ENCODE results near the gene MYO5A.

The MYO5A gene

DNA sequence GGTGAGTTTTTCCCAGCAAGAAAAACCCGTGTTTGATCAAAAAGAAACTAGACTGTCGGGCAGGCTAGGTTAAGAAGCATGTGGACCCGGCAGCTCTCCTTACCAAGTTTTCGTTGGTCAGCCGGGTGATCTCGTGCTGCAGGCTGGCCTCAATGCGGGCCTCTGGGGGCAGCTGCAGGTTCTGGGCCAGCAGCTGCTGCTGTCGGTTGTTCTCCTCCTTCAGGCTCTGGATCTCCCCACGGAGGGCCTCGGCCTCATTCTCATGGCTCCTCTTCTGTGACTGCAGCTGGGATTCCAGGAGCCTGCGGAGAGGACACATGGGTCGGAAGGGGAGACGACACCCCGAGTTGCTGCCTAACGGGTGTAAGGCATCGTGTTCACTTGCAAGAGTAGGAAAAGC is 188.6 kb downstream of the MYO5A start:
- DNase-seq (ENCODE audit: low read depth): no peak

DNA sequence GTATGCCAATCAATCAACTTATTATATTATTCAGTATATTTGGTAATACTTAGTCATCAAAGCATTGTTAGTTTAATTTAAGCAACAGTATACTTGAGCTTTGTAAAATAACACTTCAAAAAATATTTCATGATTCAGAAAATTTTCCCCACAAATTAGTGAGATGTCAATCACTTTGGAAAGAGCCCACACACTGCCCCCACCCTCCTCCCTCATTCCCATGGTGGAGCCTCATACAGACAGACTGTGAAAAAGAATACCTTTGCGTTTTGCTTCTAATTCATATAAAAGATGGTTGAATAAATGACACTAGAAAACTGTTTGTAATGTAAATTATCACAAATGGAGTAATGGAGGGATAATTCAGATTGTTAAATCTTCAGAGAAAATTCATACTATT is 189.8 kb downstream of the MYO5A start:
- H3K4me3 ChIP-seq (ENCODE audit: control insufficient read depth, low read depth, low read length): no peak overlapping the region
- TF ChIP-seq, protein P1, sequence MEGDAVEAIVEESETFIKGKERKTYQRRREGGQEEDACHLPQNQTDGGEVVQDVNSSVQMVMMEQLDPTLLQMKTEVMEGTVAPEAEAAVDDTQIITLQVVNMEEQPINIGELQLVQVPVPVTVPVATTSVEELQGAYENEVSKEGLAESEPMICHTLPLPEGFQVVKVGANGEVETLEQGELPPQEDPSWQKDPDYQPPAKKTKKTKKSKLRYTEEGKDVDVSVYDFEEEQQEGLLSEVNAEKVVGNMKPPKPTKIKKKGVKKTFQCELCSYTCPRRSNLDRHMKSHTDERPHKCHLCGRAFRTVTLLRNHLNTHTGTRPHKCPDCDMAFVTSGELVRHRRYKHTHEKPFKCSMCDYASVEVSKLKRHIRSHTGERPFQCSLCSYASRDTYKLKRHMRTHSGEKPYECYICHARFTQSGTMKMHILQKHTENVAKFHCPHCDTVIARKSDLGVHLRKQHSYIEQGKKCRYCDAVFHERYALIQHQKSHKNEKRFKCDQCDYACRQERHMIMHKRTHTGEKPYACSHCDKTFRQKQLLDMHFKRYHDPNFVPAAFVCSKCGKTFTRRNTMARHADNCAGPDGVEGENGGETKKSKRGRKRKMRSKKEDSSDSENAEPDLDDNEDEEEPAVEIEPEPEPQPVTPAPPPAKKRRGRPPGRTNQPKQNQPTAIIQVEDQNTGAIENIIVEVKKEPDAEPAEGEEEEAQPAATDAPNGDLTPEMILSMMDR (IDR thresholded peaks at IDR 0.05; ENCODE audit: control insufficient read depth, insufficient read depth, low read depth, low read length, missing control alignments): no peak
- DNase-seq (ENCODE audit: low read depth): no peak

More for the DNA sequence above, 188.6 kb downstream of the MYO5A start:
- H3K4me3 ChIP-seq (ENCODE audit: control insufficient read depth, low read depth, low read length): no peak overlapping the region
- TF ChIP-seq, protein P1 (IDR thresholded peaks at IDR 0.05; ENCODE audit: control insufficient read depth, insufficient read depth, low read depth, low read length, missing control alignments): no peak

DNA sequence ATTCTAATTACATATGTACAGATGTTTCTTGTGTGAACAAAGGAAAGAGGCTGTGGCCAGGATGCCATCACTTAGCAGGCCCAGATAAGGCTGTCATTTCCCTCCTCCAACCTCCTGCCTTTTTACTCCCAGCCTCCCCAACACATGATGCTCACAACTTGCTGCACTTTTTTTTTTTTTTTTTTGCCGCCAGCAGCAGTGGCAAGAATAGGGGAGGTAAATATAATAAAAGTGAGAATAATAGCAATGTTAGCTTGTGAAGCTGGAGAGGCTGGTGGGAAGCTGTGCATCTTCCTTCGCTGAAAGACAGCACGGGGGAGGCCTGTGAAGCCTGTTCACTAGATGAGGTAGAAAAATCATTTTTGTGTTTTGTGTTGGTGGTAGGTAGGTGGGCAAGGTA is 190.6 kb downstream of the MYO5A start:
- DNase-seq (ENCODE audit: low read depth): no peak
- H3K4me3 ChIP-seq (ENCODE audit: control insufficient read depth, low read depth, low read length): no peak overlapping the region
- TF ChIP-seq, protein P1 (IDR thresholded peaks at IDR 0.05; ENCODE audit: control insufficient read depth, insufficient read depth, low read depth, low read length, missing control alignments): no peak

DNA sequence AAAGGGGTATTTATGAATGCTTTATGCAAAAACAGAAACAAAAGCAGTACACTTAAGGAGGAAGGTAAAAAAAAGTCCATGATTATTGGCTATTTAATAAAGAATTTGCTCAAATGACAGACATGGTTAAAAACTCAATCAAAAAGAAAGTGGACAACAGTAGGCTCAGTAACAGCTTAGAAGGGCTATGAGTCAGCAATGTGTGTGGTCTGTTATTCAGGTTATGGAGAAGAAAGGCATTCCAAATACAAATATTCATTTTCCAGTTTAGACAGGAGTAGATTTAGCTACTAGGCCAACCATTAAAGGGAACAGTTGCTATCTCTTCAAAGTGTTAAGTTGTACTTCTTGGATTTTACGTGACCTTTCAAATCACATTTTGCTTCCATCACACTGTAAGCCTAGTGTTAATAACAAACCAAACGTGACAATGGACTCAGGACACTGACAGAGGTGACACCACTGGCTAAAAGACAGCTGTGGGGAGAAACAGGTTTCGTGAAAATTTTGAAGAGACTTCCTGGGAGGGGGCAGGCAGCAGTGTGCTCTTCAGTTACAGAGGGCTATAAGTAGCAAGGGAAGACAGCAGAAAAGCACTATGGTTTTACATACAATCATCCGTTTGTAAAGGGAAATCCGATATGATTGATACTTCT is 191.4 kb downstream of the MYO5A start:
- TF ChIP-seq, protein P1 (IDR thresholded peaks at IDR 0.05; ENCODE audit: control insufficient read depth, insufficient read depth, low read depth, low read length, missing control alignments): no peak
- no peak overlapping the region for H3K4me3 ChIP-seq (ENCODE audit: control insufficient read depth, low read depth, low read length)
- DNase-seq (ENCODE audit: low read depth): no peak

DNA sequence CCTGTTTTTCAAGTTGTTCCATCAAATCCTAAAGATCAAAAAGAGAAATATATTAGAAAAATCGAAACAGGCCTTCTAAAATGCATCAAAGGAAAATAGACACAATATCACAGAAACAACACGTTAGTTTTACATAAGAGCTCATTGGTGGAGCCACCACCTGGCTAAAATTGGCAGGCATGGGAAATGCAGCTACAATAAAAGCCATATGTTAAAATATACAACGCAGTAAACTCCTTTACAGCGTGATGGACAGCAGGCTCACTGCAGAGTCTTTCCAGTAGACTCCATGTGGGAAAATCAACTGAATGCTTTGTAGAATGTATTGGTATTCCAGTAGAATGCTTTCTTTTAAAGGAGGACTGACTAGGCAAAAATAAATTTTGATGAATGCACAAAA is 192.2 kb downstream of the MYO5A start:
- DNase-seq (ENCODE audit: low read depth): no peak
- H3K4me3 ChIP-seq (ENCODE audit: control insufficient read depth, low read depth, low read length): no peak overlapping the region
- TF ChIP-seq, protein P1 (IDR thresholded peaks at IDR 0.05; ENCODE audit: control insufficient read depth, insufficient read depth, low read depth, low read length, missing control alignments): no peak

DNA sequence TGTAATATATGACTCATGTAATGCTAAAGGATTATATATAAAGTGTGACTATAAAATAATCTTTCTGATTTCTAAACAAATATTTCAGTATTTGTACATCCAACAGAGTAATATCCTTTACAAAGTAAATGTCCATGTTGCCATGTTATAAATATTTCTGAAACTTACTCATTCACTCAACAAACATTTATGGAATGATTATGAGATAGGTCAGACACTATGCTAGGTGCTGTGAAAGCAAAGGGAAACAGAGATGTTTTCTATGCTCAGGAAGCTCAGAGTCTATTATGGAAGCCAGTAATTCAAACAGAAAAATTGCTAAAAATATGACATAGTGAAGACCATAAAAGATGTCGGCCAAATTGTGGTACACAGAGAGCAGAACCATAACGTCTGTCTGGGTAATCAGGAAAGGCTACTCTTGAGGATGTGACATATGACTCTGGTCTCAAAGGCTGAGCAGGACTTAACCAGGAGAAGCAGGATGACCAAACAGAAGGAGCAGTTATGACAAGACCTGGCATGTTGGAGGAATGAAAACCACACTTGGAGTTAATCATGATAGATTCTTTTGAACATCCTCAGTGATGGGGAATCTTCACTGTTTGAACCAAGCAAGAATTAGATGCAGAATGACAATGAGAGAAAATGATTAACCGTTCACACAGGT is 194.1 kb downstream of the MYO5A start:
- no peak for DNase-seq (ENCODE audit: low read depth)
- no peak overlapping the region for H3K4me3 ChIP-seq (ENCODE audit: control insufficient read depth, low read depth, low read length)
- TF ChIP-seq, protein P1 (IDR thresholded peaks at IDR 0.05; ENCODE audit: control insufficient read depth, insufficient read depth, low read depth, low read length, missing control alignments): no peak
